ACC112 (cell line): ENCODE data around the gene RPS6KA3.

ENCODE experiments used
- H2AFZ ChIP-seq: fragments of 200-600 bp; sonication (generic); one replicate; pipeline ENCODE4 v1.6.0; 2017; ENCODE audit warnings: antibody characterized with exemption, low read length; ENCODE audit not compliant: unreplicated experiment
- H3K27ac ChIP-seq: fragments of 200-600 bp; sonication (generic); 2 replicates; pipeline ENCODE4 v1.5.1; 2014; ENCODE audit warnings: low read depth, mild to moderate bottlenecking, antibody characterized with exemption, low read length, moderate library complexity
- H3K27me3 ChIP-seq: fragments of 200-600 bp; sonication (generic); 2 replicates; pipeline ENCODE4 v1.6.1; 2014; ENCODE audit warnings: mild to moderate bottlenecking, antibody characterized with exemption, low read length, moderate library complexity, mixed read lengths; ENCODE audit not compliant: insufficient read depth
- H3K36me3 ChIP-seq: fragments of 200-600 bp; sonication (generic); 2 replicates; pipeline ENCODE4 v1.6.1; 2016; ENCODE audit warnings: mild to moderate bottlenecking, antibody characterized with exemption, low read length, moderate library complexity, mixed read lengths; ENCODE audit not compliant: insufficient read depth
- H3K4me1 ChIP-seq: fragments of 200-600 bp; sonication (generic); one replicate; pipeline ENCODE4 v1.6.1; 2016; ENCODE audit warnings: low read length, mixed read lengths; ENCODE audit not compliant: insufficient read depth, unreplicated experiment, control insufficient read depth
- H3K4me3 ChIP-seq: fragments of 200-600 bp; sonication (generic); 2 replicates; pipeline ENCODE4 v1.5.1; 2014; ENCODE audit warnings: mild to moderate bottlenecking, low read depth, low read length
- H3K79me2 ChIP-seq: fragments of 200-600 bp; sonication (generic); one replicate; pipeline ENCODE4 v1.6.0; 2016; ENCODE audit warnings: low read length; ENCODE audit not compliant: control insufficient read depth, unreplicated experiment, insufficient read depth

The RPS6KA3 gene

GRCh38 chrX:20266810-20267606 lies at the start of gene RPS6KA3:
TSS of gene RPS6KA3 (minus strand) at chrX:20266909. CDS start at chrX:20266632, 277 bp downstream.
- H3K36me3 ChIP-seq: no peaks in the 10 kb centered on the region
- peaks cover 37% of the 10 kb centered on the region for H3K4me1 ChIP-seq
- peaks cover 41% of the 10 kb centered on the region for H3K79me2 ChIP-seq
- peak within 1 kb of the TSS; percentile 92 for H3K27ac ChIP-seq
- peak within 1 kb of the TSS; percentile 83 for H3K4me3 ChIP-seq
- H2AFZ ChIP-seq: peak within 1 kb of the TSS; percentile 91
- no peaks in the 10 kb centered on the region for H3K27me3 ChIP-seq

GRCh38 chrX:20315140-20315539 lies 48.4 kb upstream of the RPS6KA3 start:
- Histone ChIP-seq H2AFZ (peak overlapping the region; percentile 50), H3K27me3 (no peaks in the 10 kb centered on the region), H3K4me3 (no peak overlapping the region), H3K4me1 (peaks cover 3% of the 10 kb centered on the region), H3K27ac (no peak overlapping the region), H3K36me3 (no peaks in the 10 kb centered on the region), H3K79me2 (no peaks in the 10 kb centered on the region)

GRCh38 chrX:20313899-20314298 lies 47.2 kb upstream of the RPS6KA3 start:
- Histone ChIP-seq H2AFZ (no peak overlapping the region), H3K4me1 (peaks cover 6% of the 10 kb centered on the region), H3K79me2 (no peaks in the 10 kb centered on the region), H3K36me3 (no peaks in the 10 kb centered on the region), H3K27ac (no peak overlapping the region), H3K4me3 (no peak overlapping the region), H3K27me3 (no peaks in the 10 kb centered on the region)

- Histone ChIP-seq H3K4me1 (peaks cover 6% of the 10 kb centered on the region), H3K79me2 (no peaks in the 10 kb centered on the region), H3K27me3 (no peaks in the 10 kb centered on the region), H3K4me3 (no peak overlapping the region), H2AFZ (no peak overlapping the region), H3K36me3 (no peaks in the 10 kb centered on the region), H3K27ac (no peak overlapping the region)
Observed at GRCh38 chrX:20312018-20312417, 45.3 kb upstream of the RPS6KA3 start.

- Histone ChIP-seq H2AFZ (no peak overlapping the region), H3K4me1 (peaks cover 6% of the 10 kb centered on the region), H3K36me3 (no peaks in the 10 kb centered on the region), H3K79me2 (no peaks in the 10 kb centered on the region), H3K27me3 (no peaks in the 10 kb centered on the region), H3K27ac (no peak overlapping the region), H3K4me3 (no peak overlapping the region)
Observed at GRCh38 chrX:20311505-20311904, 44.8 kb upstream of the RPS6KA3 start.

GRCh38 chrX:20309806-20310205 lies 43.1 kb upstream of the RPS6KA3 start:
- no peaks in the 10 kb centered on the region for H3K36me3 ChIP-seq
- H3K27ac ChIP-seq: no peak overlapping the region
- H3K4me3 ChIP-seq: no peak overlapping the region
- H2AFZ ChIP-seq: no peak overlapping the region
- H3K27me3 ChIP-seq: no peaks in the 10 kb centered on the region
- peaks cover 3% of the 10 kb centered on the region for H3K4me1 ChIP-seq
- H3K79me2 ChIP-seq: no peaks in the 10 kb centered on the region

GRCh38 chrX:20306668-20307067 lies 40.0 kb upstream of the RPS6KA3 start:
- Histone ChIP-seq H3K79me2 (no peaks in the 10 kb centered on the region), H3K4me3 (no peak overlapping the region), H3K36me3 (no peaks in the 10 kb centered on the region), H2AFZ (no peak overlapping the region), H3K27ac (no peak overlapping the region), H3K4me1 (peaks cover 3% of the 10 kb centered on the region), H3K27me3 (no peaks in the 10 kb centered on the region)

- Histone ChIP-seq H3K27ac (no peak overlapping the region), H3K4me3 (no peak overlapping the region), H3K4me1 (peaks cover 8% of the 10 kb centered on the region), H2AFZ (no peak overlapping the region), H3K79me2 (no peaks in the 10 kb centered on the region), H3K27me3 (no peaks in the 10 kb centered on the region), H3K36me3 (no peaks in the 10 kb centered on the region)
Observed at GRCh38 chrX:20300822-20301221, 34.1 kb upstream of the RPS6KA3 start.

- no peak overlapping the region for H3K4me3 ChIP-seq
- H3K4me1 ChIP-seq: peaks cover 8% of the 10 kb centered on the region
- no peak overlapping the region for H3K27ac ChIP-seq
- H3K27me3 ChIP-seq: no peaks in the 10 kb centered on the region
- H3K79me2 ChIP-seq: no peaks in the 10 kb centered on the region
- no peaks in the 10 kb centered on the region for H3K36me3 ChIP-seq
- H2AFZ ChIP-seq: no peak overlapping the region
Observed at GRCh38 chrX:20294957-20295356, 28.2 kb upstream of the RPS6KA3 start.

- H2AFZ ChIP-seq: no peak overlapping the region
- no peak overlapping the region for H3K27ac ChIP-seq
- no peaks in the 10 kb centered on the region for H3K27me3 ChIP-seq
- H3K36me3 ChIP-seq: no peaks in the 10 kb centered on the region
- no peaks in the 10 kb centered on the region for H3K79me2 ChIP-seq
- H3K4me1 ChIP-seq: peaks cover 8% of the 10 kb centered on the region
- H3K4me3 ChIP-seq: no peak overlapping the region
Observed at GRCh38 chrX:20294284-20294683, 27.6 kb upstream of the RPS6KA3 start.

GRCh38 chrX:20285511-20285910 lies 18.8 kb upstream of the RPS6KA3 start:
- H3K27me3 ChIP-seq: no peaks in the 10 kb centered on the region
- H3K27ac ChIP-seq: no peak overlapping the region; the same call in 1 of the 2 replicates
- peak overlapping the region; percentile 33; the same call in 1 of the 2 replicates for H3K4me3 ChIP-seq
- H3K4me1 ChIP-seq: peaks cover 4% of the 10 kb centered on the region
- no peaks in the 10 kb centered on the region for H3K79me2 ChIP-seq
- H2AFZ ChIP-seq: no peak overlapping the region
- H3K36me3 ChIP-seq: no peaks in the 10 kb centered on the region
